RPMI8226 (cell line): Measurements from ENCODE around the gene OR6C3.
"Not testable (repeated sequence)": the region's sequence is repeated elsewhere in the genome, so short reads cannot be mapped to it uniquely, and the experiment has no call there.

Experiments
- DNase-seq: peaks from one replicate; pipeline ENCODE4 v3.0.0-alpha.2; 2015

OR6C3 gene

GRCh38 chr12:55330446-55330845 is at the start of gene OR6C3:
OR6C3 (plus strand) TSS chr12:55330746; CDS start chr12:55331701, 955 bp downstream.
- DNase-seq: no peak

- DNase-seq: no peak
Measured at GRCh38 chr12:55280991-55281390, 49.6 kb upstream of the OR6C3 start.

- no peak for DNase-seq
Measured at GRCh38 chr12:55289999-55290398, 40.5 kb upstream of the OR6C3 start.

- DNase-seq: no peak
Measured at GRCh38 chr12:55296469-55296868, 34.1 kb upstream of the OR6C3 start, which contains the start of gene OR6C6. OR6C6 (minus strand) TSS chr12:55296569; CDS start chr12:55295232, 1,337 bp downstream.

GRCh38 chr12:55314043-55314442 is 16.5 kb upstream of the OR6C3 start, which contains the start of gene OR6C1:
OR6C1 (plus strand) TSS chr12:55314343; CDS start chr12:55320600, 6,257 bp downstream.
- DNase-seq: no peak

- no peak for DNase-seq
Measured at GRCh38 chr12:55320201-55320600, 10.3 kb upstream of the OR6C3 start.

GRCh38 chr12:55325801-55326200 is 4.7 kb upstream of the OR6C3 start:
- DNase-seq: not testable (repeated sequence)

GRCh38 chr12:55336002-55336401 is 5.5 kb downstream of the OR6C3 start:
- DNase-seq: no peak

GRCh38 chr12:55355338-55355737 is 24.8 kb downstream of the OR6C3 start:
- not testable (repeated sequence) for DNase-seq

GRCh38 chr12:55362675-55363074 is 32.1 kb downstream of the OR6C3 start, which contains the start of gene OR6C75:
OR6C75 (plus strand) TSS chr12:55362975; CDS start chr12:55365111, 2,136 bp downstream.
- DNase-seq: no peak

- no peak for DNase-seq
Measured at GRCh38 chr12:55365086-55365485, 34.5 kb downstream of the OR6C3 start.

GRCh38 chr12:55372521-55372920 is 42.0 kb downstream of the OR6C3 start:
- DNase-seq: no peak
